GM12892 (cell line): ENCODE results near the gene ACER3.

Source experiments
- POLR2A ChIP-seq: IDR thresholded peaks from 2 replicates; pipeline ENCODE4 v1.6.1; 2011; ENCODE audit warnings: low read depth, low read length, control low read depth
- TAF1 ChIP-seq: IDR thresholded peaks from 2 replicates; pipeline ENCODE4 v1.6.1; 2011; ENCODE audit warnings: low read depth, mild to moderate bottlenecking, control low read depth, low read length, borderline replicate concordance

GRCh38 chr11:76919467-76919866, 58.7 kb downstream of the ACER3 start:
- TF ChIP-seq TAF1 (no peak), POLR2A (no peak)
